ENCODE results near the gene PF4V1. TPM values are rescaled to one million over a fixed set of nuclear protein-coding genes. Genes with fewer than 3 reads are reported as not detected.

Gene PF4V1
- total and polyA plus RNA-seq, 2 donors (not counting 1 experiment from before 2014, with no cell fraction given): not detected

- H3K79me2 ChIP-seq (ENCODE audit: control insufficient read depth, insufficient read depth, low read length): no peaks in the 10 kb centered on the region
- H3K4me3 ChIP-seq (ENCODE audit: control extremely low read depth in 1 of 5, extremely low read depth in 1 of 5, insufficient read depth in 1 of 5, low read depth in 2 of 5, low read length in 4 of 5): no peak overlapping the region
- ChIA-PET POLR2A (no interaction called here), CTCF (no interaction called here)
- H3K9me3 ChIP-seq (ENCODE audit: control extremely low read depth in 1 of 3, control insufficient read depth in 2 of 3, insufficient read depth in 1 of 3, low read length in 2 of 3): no peaks in the 10 kb centered on the region
- no peak for DNase-seq
- no peaks in the 10 kb centered on the region for H3K36me3 ChIP-seq (replicated peaks in 1 of 2; ENCODE audit: control extremely low read depth in 1 of 2, control insufficient read depth in 1 of 2, extremely low read depth in 1 of 2, insufficient read depth in 2 of 2, low read length in 1 of 2)
- H3K4me3 Mint-ChIP-seq: no peak overlapping the region
- intact Hi-C loops (cut with micrococcal nuclease): no loop called here
- no peak overlapping the region for H3K27ac Mint-ChIP-seq
- H3K4me1 ChIP-seq (ENCODE audit: control insufficient read depth in 2 of 2, insufficient read depth in 2 of 2, low read length in 2 of 2): no peaks in the 10 kb centered on the region
- H3K27ac ChIP-seq (ENCODE audit: low read length in 2 of 2): no peak overlapping the region
- H3K4me1 Mint-ChIP-seq: no peaks in the 10 kb centered on the region
- TF ChIP-seq EZH2 (IDR thresholded peaks at IDR 0.05; ENCODE audit: borderline replicate concordance, insufficient read depth, low read depth, low read length, poor library complexity, severe bottlenecking): no peak
- TF ChIP-seq CTCF (IDR thresholded peaks at IDR 0.05): no peak
- H4K20me1 ChIP-seq (ENCODE audit: control insufficient read depth, insufficient read depth, low read length, poor library complexity, severe bottlenecking): no peaks in the 10 kb centered on the region
- H2AFZ ChIP-seq (ENCODE audit: insufficient read depth, low read depth, low read length, poor library complexity, severe bottlenecking): no peak overlapping the region
- no peak for ATAC-seq (ENCODE audit: low read depth)
- no peaks in the 10 kb centered on the region for H3K27me3 ChIP-seq (replicated peaks in 1 of 4; ENCODE audit: control extremely low read depth in 1 of 4, control insufficient read depth in 3 of 4, insufficient read depth in 4 of 4, low read length in 3 of 4)
- H3K27me3 Mint-ChIP-seq: no peaks in the 10 kb centered on the region
- H3K9ac ChIP-seq (ENCODE audit: low read length): no peak overlapping the region
- WGBS (ENCODE audit: insufficient coverage): no CpG with 5 or more reads among the region's 2 CpGs
- H3K4me2 ChIP-seq (replicated peaks; ENCODE audit: low read depth, low read length, poor library complexity, severe bottlenecking): no peak overlapping the region
- H3K9me3 Mint-ChIP-seq (ENCODE audit: insufficient read depth): no peaks in the 10 kb centered on the region
Measured at GRCh38 chr4:73894001-73894400, 40.9 kb downstream of the PF4V1 start.

GRCh38 chr4:73895201-73896175 lies 42.4 kb downstream of the PF4V1 start:
- Mint-ChIP-seq H3K4me1 (no peaks in the 10 kb centered on the region), H3K4me3 (no peak overlapping the region), H3K9me3 (ENCODE audit: insufficient read depth) (no peaks in the 10 kb centered on the region), H3K27ac (no peak overlapping the region), H3K27me3 (no peaks in the 10 kb centered on the region)
- intact Hi-C loops (cut with micrococcal nuclease): no loop called here
- DNase-seq: no peak
- 46% methylated on average over 4 of the region's 9 CpGs for WGBS (ENCODE audit: insufficient coverage)
- H3K27me3 ChIP-seq (replicated peaks in 1 of 4; ENCODE audit: control extremely low read depth in 1 of 4, control insufficient read depth in 3 of 4, insufficient read depth in 4 of 4, low read length in 3 of 4): no peaks in the 10 kb centered on the region
- no peaks in the 10 kb centered on the region for H3K9me3 ChIP-seq (ENCODE audit: control extremely low read depth in 1 of 3, control insufficient read depth in 2 of 3, insufficient read depth in 1 of 3, low read length in 2 of 3)
- H2AFZ ChIP-seq (ENCODE audit: insufficient read depth, low read depth, low read length, poor library complexity, severe bottlenecking): no peak overlapping the region
- TF ChIP-seq EZH2 (IDR thresholded peaks at IDR 0.05; ENCODE audit: borderline replicate concordance, insufficient read depth, low read depth, low read length, poor library complexity, severe bottlenecking): no peak
- TF ChIP-seq CTCF (IDR thresholded peaks at IDR 0.05): no peak
- H3K4me2 ChIP-seq (replicated peaks; ENCODE audit: low read depth, low read length, poor library complexity, severe bottlenecking): no peak overlapping the region
- H3K9ac ChIP-seq (ENCODE audit: low read length): no peak overlapping the region
- no peak for ATAC-seq (ENCODE audit: low read depth)
- H3K79me2 ChIP-seq (ENCODE audit: control insufficient read depth, insufficient read depth, low read length): no peaks in the 10 kb centered on the region
- no peak overlapping the region for H3K27ac ChIP-seq (ENCODE audit: low read length in 2 of 2)
- no peaks in the 10 kb centered on the region for H4K20me1 ChIP-seq (ENCODE audit: control insufficient read depth, insufficient read depth, low read length, poor library complexity, severe bottlenecking)
- CTCF ChIA-PET: no interaction called here
- no peaks in the 10 kb centered on the region for H3K4me1 ChIP-seq (ENCODE audit: control insufficient read depth in 2 of 2, insufficient read depth in 2 of 2, low read length in 2 of 2)
- no peak overlapping the region for H3K4me3 ChIP-seq (ENCODE audit: control extremely low read depth in 1 of 5, extremely low read depth in 1 of 5, insufficient read depth in 1 of 5, low read depth in 2 of 5, low read length in 4 of 5)
- no peaks in the 10 kb centered on the region for H3K36me3 ChIP-seq (replicated peaks in 1 of 2; ENCODE audit: control extremely low read depth in 1 of 2, control insufficient read depth in 1 of 2, extremely low read depth in 1 of 2, insufficient read depth in 2 of 2, low read length in 1 of 2)
- POLR2A ChIA-PET: no interaction called here

Measured in B cell (primary cell).